AML-193 (cell line): Measurements from ENCODE around the gene RPP38.

Experiments used
- DNase-seq, 2 experiments: peaks; one replicate each; lab custom pipeline; 2025; lab: John Stamatoyannopoulos, UW

RPP38 gene

GRCh38 chr10:15112657-15113056 is 15.5 kb downstream of the RPP38 start:
- no peak for DNase-seq

- no peak for DNase-seq
Measured at GRCh38 chr10:15113766-15114165, 16.6 kb downstream of the RPP38 start.

- DNase-seq = no peak
Measured at GRCh38 chr10:15116225-15116624, 19.1 kb downstream of the RPP38 start.

GRCh38 chr10:15118615-15119014 is 21.5 kb downstream of the RPP38 start:
- peak; percentile 58 to 73 for DNase-seq

GRCh38 chr10:15120523-15120922 is 23.4 kb downstream of the RPP38 start:
- no peak for DNase-seq

- no peak for DNase-seq
Measured at GRCh38 chr10:15121707-15122106, 24.6 kb downstream of the RPP38 start.

- no peak for DNase-seq
Measured at GRCh38 chr10:15122477-15123030, 25.4 kb downstream of the RPP38 start.

- DNase-seq = no peak
Measured at GRCh38 chr10:15123749-15124184, 26.6 kb downstream of the RPP38 start.

GRCh38 chr10:15124190-15124589 is 27.0 kb downstream of the RPP38 start:
- no peak for DNase-seq

GRCh38 chr10:15124908-15125307 is 27.8 kb downstream of the RPP38 start:
- no peak for DNase-seq

- no peak for DNase-seq
Measured at GRCh38 chr10:15131330-15131729, 34.2 kb downstream of the RPP38 start.

- no peak for DNase-seq
Measured at GRCh38 chr10:15136129-15137035, 39.2 kb downstream of the RPP38 start.

- no peak for DNase-seq
Measured at GRCh38 chr10:15137036-15137359, 39.8 kb downstream of the RPP38 start.

- DNase-seq = no peak
Measured at GRCh38 chr10:15137636-15138035, 40.5 kb downstream of the RPP38 start.

GRCh38 chr10:15140698-15141097 is 43.5 kb downstream of the RPP38 start:
- DNase-seq = no peak

GRCh38 chr10:15141136-15142054 is 44.2 kb downstream of the RPP38 start:
- no peak for DNase-seq

- no peak for DNase-seq
Measured at GRCh38 chr10:15144788-15145187, 47.6 kb downstream of the RPP38 start.

- no peak for DNase-seq
Measured at GRCh38 chr10:15146366-15146765, 49.2 kb downstream of the RPP38 start.

GRCh38 chr10:15147594-15148392 is 50.6 kb downstream of the RPP38 start:
- DNase-seq = no peak

GRCh38 chr10:15149042-15149771 is 52.1 kb downstream of the RPP38 start:
- no peak for DNase-seq

GRCh38 chr10:15150563-15150962 is 53.4 kb downstream of the RPP38 start:
- no peak for DNase-seq
